Karpas-422 (cell line): ENCODE measurements around the gene RNF115. TPM values are rescaled to one million over a fixed set of nuclear protein-coding genes. Genes with fewer than 3 reads are reported as not detected.

Experiments used
- DNase-seq: peaks from one replicate; pipeline ENCODE4 v3.0.0-alpha.2; 2015
- H2AFZ ChIP-seq: fragments of 200-600 bp; sonication (generic); 2 replicates; pipeline ENCODE4 v1.6.1; 2014; ENCODE audit warnings: antibody characterized with exemption, low read length, mixed read lengths
- H3K27ac ChIP-seq: fragments of 200-600 bp; sonication (generic); 2 replicates; pipeline ENCODE4 v1.5.1; 2014; ENCODE audit warnings: mild to moderate bottlenecking, low read length, moderate library complexity
- H3K27me3 ChIP-seq: fragments of 200-600 bp; sonication (generic); 2 replicates; pipeline ENCODE4 v1.6.1; 2014; ENCODE audit warnings: low read length, mixed read lengths
- H3K36me3 ChIP-seq: fragments of 200-600 bp; sonication (generic); 2 replicates; pipeline ENCODE4 v1.6.1; 2014; ENCODE audit warnings: low read length, mixed read lengths; ENCODE audit not compliant: insufficient read depth
- H3K4me1 ChIP-seq: fragments of 200-600 bp; sonication (generic); 2 replicates; pipeline ENCODE4 v1.6.1; 2014; ENCODE audit warnings: mild to moderate bottlenecking, low read length, mixed read lengths
- H3K4me2 ChIP-seq: fragments of 200-600 bp; sonication (generic); 2 replicates; pipeline ENCODE4 v1.6.1; 2014; ENCODE audit warnings: low read length, low read depth, mild to moderate bottlenecking; ENCODE audit not compliant: poor library complexity, severe bottlenecking
- H3K4me3 ChIP-seq: fragments of 200-600 bp; sonication (generic); 2 replicates; pipeline ENCODE4 v1.5.1; 2014; ENCODE audit warnings: mild to moderate bottlenecking, antibody characterized with exemption, low read length, mixed read lengths
- H3K79me2 ChIP-seq: fragments of 200-600 bp; sonication (generic); 2 replicates; pipeline ENCODE4 v1.6.1; 2014; ENCODE audit warnings: mild to moderate bottlenecking, low read length, mixed read lengths
- H3K9ac ChIP-seq: fragments of 200-600 bp; sonication (generic); 2 replicates; pipeline ENCODE4 v1.6.0; 2014; ENCODE audit warnings: low read length
- H3K9me2 ChIP-seq: fragments of 200-600 bp; sonication (generic), shearing (Covaris generic); replicated peaks from 2 replicates; pipeline ENCODE4 v1.6.0; 2014; ENCODE audit warnings: mild to moderate bottlenecking, low read length, moderate library complexity; ENCODE audit not compliant: insufficient read depth
- H3K9me3 ChIP-seq: fragments of 300-700, 200-600 bp; sonication (generic); 2 replicates; pipeline ENCODE4 v1.6.1; 2014; ENCODE audit warnings: low read length, mixed read lengths
- H4K20me1 ChIP-seq: fragments of 200-600 bp; sonication (generic); 2 replicates; pipeline ENCODE4 v1.6.1; 2014; ENCODE audit warnings: mild to moderate bottlenecking, antibody characterized with exemption, low read length, low read depth; ENCODE audit not compliant: insufficient read depth
- total RNA-seq: library from RNA; depleted of rRNA; stranded (reverse); fragments of >200 nt; shearing (Covaris generic); gene quantifications from 2 replicates; pipeline ENCODE4 v1.2.3, GENCODE V29; 2014; ENCODE audit warnings: low replicate concordance

The RNF115 gene
- total RNA-seq, 1 experiment from 2014 or later, result 21.8 TPM

GRCh38 chr1:145757420-145757819, 66.5 kb downstream of the RNF115 start:
- Histone ChIP-seq H3K27ac (no peak overlapping the region), H3K9me3 (no peaks in the 10 kb centered on the region; the same call in 1 of the 2 replicates), H3K9ac (no peak overlapping the region), H2AFZ (no peak overlapping the region), H4K20me1 (no peaks in the 10 kb centered on the region), H3K9me2 (no peaks in the 10 kb centered on the region), H3K4me1 (0 out of 2 replicates have a peak, but pooled peaks cover 3% of the 10 kb centered on the region), H3K36me3 (peaks cover 8% of the 10 kb centered on the region), H3K27me3 (no peaks in the 10 kb centered on the region), H3K4me3 (no peak overlapping the region), H3K79me2 (no peaks in the 10 kb centered on the region), H3K4me2 (no peak overlapping the region)
- no peak for DNase-seq

GRCh38 chr1:145751491-145752037, 72.3 kb downstream of the RNF115 start:
- Histone ChIP-seq H3K4me2 (no peak overlapping the region), H3K9me3 (no peaks in the 10 kb centered on the region), H3K9ac (no peak overlapping the region), H3K9me2 (no peaks in the 10 kb centered on the region), H3K4me3 (no peak overlapping the region), H2AFZ (no peak overlapping the region), H3K27me3 (no peaks in the 10 kb centered on the region), H3K4me1 (peaks cover 5% of the 10 kb centered on the region), H4K20me1 (no peaks in the 10 kb centered on the region), H3K36me3 (peaks cover 4% of the 10 kb centered on the region; the same call in 1 of the 2 replicates), H3K79me2 (no peaks in the 10 kb centered on the region), H3K27ac (no peak overlapping the region)
- no peak for DNase-seq

- DNase-seq, result no peak
- Histone ChIP-seq H3K79me2 (no peaks in the 10 kb centered on the region), H3K27me3 (no peaks in the 10 kb centered on the region), H3K9me2 (no peaks in the 10 kb centered on the region), H3K9ac (no peak overlapping the region), H3K36me3 (peaks cover 4% of the 10 kb centered on the region; the same call in 1 of the 2 replicates), H3K4me3 (no peak overlapping the region), H2AFZ (no peak overlapping the region), H4K20me1 (no peaks in the 10 kb centered on the region), H3K9me3 (no peaks in the 10 kb centered on the region), H3K4me1 (peaks cover 5% of the 10 kb centered on the region), H3K4me2 (no peak overlapping the region), H3K27ac (no peak overlapping the region)
Measured at GRCh38 chr1:145750426-145750825, 73.5 kb downstream of the RNF115 start.

- no peak for DNase-seq
- Histone ChIP-seq H3K9ac (no peak overlapping the region), H4K20me1 (no peaks in the 10 kb centered on the region), H3K4me3 (no peak overlapping the region), H3K79me2 (no peaks in the 10 kb centered on the region), H3K9me3 (no peaks in the 10 kb centered on the region), H3K4me1 (peaks cover 5% of the 10 kb centered on the region), H3K36me3 (peaks cover 13% of the 10 kb centered on the region), H2AFZ (no peak overlapping the region), H3K9me2 (no peaks in the 10 kb centered on the region), H3K27ac (no peak overlapping the region), H3K27me3 (no peaks in the 10 kb centered on the region), H3K4me2 (no peak overlapping the region)
Measured at GRCh38 chr1:145747398-145748247, 76.3 kb downstream of the RNF115 start.

GRCh38 chr1:145740269-145740668, 83.6 kb downstream of the RNF115 start:
- Histone ChIP-seq H4K20me1 (no peaks in the 10 kb centered on the region), H3K4me3 (no peak overlapping the region), H3K9me3 (no peaks in the 10 kb centered on the region), H3K9ac (no peak overlapping the region), H3K79me2 (no peaks in the 10 kb centered on the region), H3K4me2 (no peak overlapping the region), H3K4me1 (no peaks in the 10 kb centered on the region), H2AFZ (no peak overlapping the region), H3K9me2 (no peaks in the 10 kb centered on the region), H3K27ac (no peak overlapping the region), H3K36me3 (peaks cover 13% of the 10 kb centered on the region), H3K27me3 (no peaks in the 10 kb centered on the region)
- DNase-seq, result no peak

GRCh38 chr1:145736191-145736590, 87.7 kb downstream of the RNF115 start:
- DNase-seq, result no peak
- H3K79me2 ChIP-seq, result no peaks in the 10 kb centered on the region
- H3K36me3 ChIP-seq, result no peaks in the 10 kb centered on the region
- no peak overlapping the region for H3K4me2 ChIP-seq
- H4K20me1 ChIP-seq, result no peaks in the 10 kb centered on the region
- no peaks in the 10 kb centered on the region for H3K9me2 ChIP-seq
- no peaks in the 10 kb centered on the region for H3K9me3 ChIP-seq
- H3K27ac ChIP-seq, result no peak overlapping the region
- peaks cover 11% of the 10 kb centered on the region for H3K4me1 ChIP-seq
- no peaks in the 10 kb centered on the region for H3K27me3 ChIP-seq
- H2AFZ ChIP-seq, result no peak overlapping the region
- H3K4me3 ChIP-seq, result no peak overlapping the region
- no peak overlapping the region for H3K9ac ChIP-seq

GRCh38 chr1:145730900-145731299, 93.0 kb downstream of the RNF115 start:
- no peak overlapping the region for H3K9ac ChIP-seq
- H4K20me1 ChIP-seq, result no peaks in the 10 kb centered on the region
- H3K27me3 ChIP-seq, result no peaks in the 10 kb centered on the region
- no peaks in the 10 kb centered on the region for H3K36me3 ChIP-seq
- H3K79me2 ChIP-seq, result no peaks in the 10 kb centered on the region
- H3K4me3 ChIP-seq, result no peak overlapping the region
- H2AFZ ChIP-seq, result no peak overlapping the region
- no peaks in the 10 kb centered on the region for H3K9me3 ChIP-seq
- no peaks in the 10 kb centered on the region for H3K9me2 ChIP-seq
- DNase-seq, result no peak
- no peak overlapping the region for H3K27ac ChIP-seq
- peaks cover 11% of the 10 kb centered on the region for H3K4me1 ChIP-seq
- H3K4me2 ChIP-seq, result no peak overlapping the region

- no peaks in the 10 kb centered on the region for H3K79me2 ChIP-seq
- no peak overlapping the region for H3K4me3 ChIP-seq
- H3K27ac ChIP-seq, result no peak overlapping the region
- H3K4me2 ChIP-seq, result no peak overlapping the region
- no peaks in the 10 kb centered on the region for H3K9me3 ChIP-seq
- H3K9ac ChIP-seq, result no peak overlapping the region
- H3K27me3 ChIP-seq, result no peaks in the 10 kb centered on the region
- no peaks in the 10 kb centered on the region for H3K36me3 ChIP-seq
- H3K4me1 ChIP-seq, result peaks cover 11% of the 10 kb centered on the region
- no peak for DNase-seq
- no peak overlapping the region for H2AFZ ChIP-seq
- H3K9me2 ChIP-seq, result no peaks in the 10 kb centered on the region
- no peaks in the 10 kb centered on the region for H4K20me1 ChIP-seq
Measured at GRCh38 chr1:145730467-145730866, 93.4 kb downstream of the RNF115 start.
